Vagina (tissue), 2 donors: ENCODE data around the gene NAPA.

Source experiments
- POLR2AphosphoS5 ChIP-seq, 2 donors: sonication (generic); formaldehyde crosslinking; IDR thresholded peaks; one replicate each; pipeline ENCODE4 v1.9.0; 2017; ENCODE audit warnings: antibody characterized with exemption in 2 of 2, mild to moderate bottlenecking in 2 of 2, low read depth in 1 of 2; ENCODE audit not compliant: insufficient read depth in 1 of 2
- TF ChIP-seq, protein P1 (sequence below), 3 experiments: fragments of 450-650 bp in 2 of 3; fragments of 200-600 bp in 1 of 3; sonication (generic) in 1 of 3; IDR thresholded peaks; one replicate each; pipeline ENCODE4 v1.5.1; 2017 to 2019; ENCODE audit warnings: antibody characterized with exemption in 3 of 3, mild to moderate bottlenecking in 2 of 3, moderate library complexity in 2 of 3

DNA sequence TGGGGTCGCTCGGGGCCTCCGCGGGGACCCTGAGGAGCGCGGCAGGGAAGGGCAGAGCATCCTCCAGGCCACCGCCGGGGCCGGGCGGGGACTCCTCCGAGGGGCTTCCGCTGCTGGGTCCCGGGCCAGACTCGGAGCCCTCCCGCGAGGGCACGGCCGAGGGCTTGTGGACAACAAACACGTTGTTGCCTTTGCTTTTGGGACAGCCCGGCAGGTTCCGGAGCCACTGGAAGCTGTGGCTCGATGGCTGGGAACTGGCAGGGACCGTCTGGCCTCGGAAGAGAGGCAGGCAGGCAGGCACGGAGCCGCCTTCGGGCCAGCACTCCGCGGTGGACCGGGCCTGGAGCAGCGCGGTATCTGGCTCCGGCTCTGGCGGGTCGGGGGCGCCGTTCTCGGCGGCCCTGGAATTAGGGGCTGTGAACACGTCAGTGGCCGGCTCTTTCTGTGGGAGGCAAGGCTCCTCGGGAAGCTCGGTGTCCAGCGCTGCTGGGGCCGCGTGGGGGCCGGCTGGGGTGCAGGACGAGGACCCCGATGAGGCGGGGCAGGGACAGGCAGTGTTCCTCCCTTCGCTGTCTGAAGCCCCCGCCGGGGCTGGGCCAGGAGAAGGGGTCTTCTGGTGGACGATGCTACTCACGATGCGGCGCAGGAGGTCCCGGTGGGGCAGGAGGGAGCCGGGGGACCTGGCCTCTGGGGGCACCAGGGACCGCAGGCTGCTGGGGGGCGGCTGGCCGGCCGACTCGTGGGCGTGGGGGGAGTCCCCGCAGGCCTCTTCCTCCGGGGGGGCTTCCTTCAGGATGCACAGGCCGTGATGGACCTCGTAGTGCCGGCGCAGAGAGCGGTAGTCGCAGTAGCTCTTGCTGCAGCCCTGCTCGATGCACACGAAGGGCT is 30.4 kb upstream of the NAPA start:
- TF ChIP-seq POLR2AphosphoS5 (IDR thresholded peaks at IDR 0.05; ENCODE audit: insufficient read depth in 1 of 2, low read depth in 1 of 2) = no peak
- TF ChIP-seq, protein P1, sequence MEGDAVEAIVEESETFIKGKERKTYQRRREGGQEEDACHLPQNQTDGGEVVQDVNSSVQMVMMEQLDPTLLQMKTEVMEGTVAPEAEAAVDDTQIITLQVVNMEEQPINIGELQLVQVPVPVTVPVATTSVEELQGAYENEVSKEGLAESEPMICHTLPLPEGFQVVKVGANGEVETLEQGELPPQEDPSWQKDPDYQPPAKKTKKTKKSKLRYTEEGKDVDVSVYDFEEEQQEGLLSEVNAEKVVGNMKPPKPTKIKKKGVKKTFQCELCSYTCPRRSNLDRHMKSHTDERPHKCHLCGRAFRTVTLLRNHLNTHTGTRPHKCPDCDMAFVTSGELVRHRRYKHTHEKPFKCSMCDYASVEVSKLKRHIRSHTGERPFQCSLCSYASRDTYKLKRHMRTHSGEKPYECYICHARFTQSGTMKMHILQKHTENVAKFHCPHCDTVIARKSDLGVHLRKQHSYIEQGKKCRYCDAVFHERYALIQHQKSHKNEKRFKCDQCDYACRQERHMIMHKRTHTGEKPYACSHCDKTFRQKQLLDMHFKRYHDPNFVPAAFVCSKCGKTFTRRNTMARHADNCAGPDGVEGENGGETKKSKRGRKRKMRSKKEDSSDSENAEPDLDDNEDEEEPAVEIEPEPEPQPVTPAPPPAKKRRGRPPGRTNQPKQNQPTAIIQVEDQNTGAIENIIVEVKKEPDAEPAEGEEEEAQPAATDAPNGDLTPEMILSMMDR (IDR thresholded peaks at IDR 0.05) = no peak
